ENCODE measurements around the gene OCA2. TPM values are rescaled to one million over a fixed set of nuclear protein-coding genes. Genes with fewer than 3 reads are reported as not detected.

Gene OCA2
- total RNA-seq, 1 donor from 2014 or later, result 2.8 TPM

- Mint-ChIP-seq H3K36me3 (peaks cover 3% of the 10 kb centered on the region), H3K4me3 (peak overlapping the region; percentile 65), H3K27me3 (peaks cover 77% of the 10 kb centered on the region), H3K9me3 (no peaks in the 10 kb centered on the region), H3K27ac (no peak overlapping the region), H3K4me1 (ENCODE audit: unreplicated experiment) (peaks cover 18% of the 10 kb centered on the region)
- TF ChIP-seq, protein P1, sequence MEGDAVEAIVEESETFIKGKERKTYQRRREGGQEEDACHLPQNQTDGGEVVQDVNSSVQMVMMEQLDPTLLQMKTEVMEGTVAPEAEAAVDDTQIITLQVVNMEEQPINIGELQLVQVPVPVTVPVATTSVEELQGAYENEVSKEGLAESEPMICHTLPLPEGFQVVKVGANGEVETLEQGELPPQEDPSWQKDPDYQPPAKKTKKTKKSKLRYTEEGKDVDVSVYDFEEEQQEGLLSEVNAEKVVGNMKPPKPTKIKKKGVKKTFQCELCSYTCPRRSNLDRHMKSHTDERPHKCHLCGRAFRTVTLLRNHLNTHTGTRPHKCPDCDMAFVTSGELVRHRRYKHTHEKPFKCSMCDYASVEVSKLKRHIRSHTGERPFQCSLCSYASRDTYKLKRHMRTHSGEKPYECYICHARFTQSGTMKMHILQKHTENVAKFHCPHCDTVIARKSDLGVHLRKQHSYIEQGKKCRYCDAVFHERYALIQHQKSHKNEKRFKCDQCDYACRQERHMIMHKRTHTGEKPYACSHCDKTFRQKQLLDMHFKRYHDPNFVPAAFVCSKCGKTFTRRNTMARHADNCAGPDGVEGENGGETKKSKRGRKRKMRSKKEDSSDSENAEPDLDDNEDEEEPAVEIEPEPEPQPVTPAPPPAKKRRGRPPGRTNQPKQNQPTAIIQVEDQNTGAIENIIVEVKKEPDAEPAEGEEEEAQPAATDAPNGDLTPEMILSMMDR (conservative IDR thresholded peaks at IDR 0.05), result no peak
- no peak for DNase-seq (ENCODE audit: extremely low spot score, unreplicated experiment)
Measured at GRCh38 chr15:28100516-28101195, 1.5 kb upstream of the OCA2 start.

- no peak for DNase-seq (ENCODE audit: extremely low spot score, unreplicated experiment)
- peaks cover 18% of the 10 kb centered on the region for H3K4me1 Mint-ChIP-seq (ENCODE audit: unreplicated experiment)
- no peaks in the 10 kb centered on the region for H3K9me3 Mint-ChIP-seq
- TF ChIP-seq, protein P1 (conservative IDR thresholded peaks at IDR 0.05), result no peak
- H3K27me3 Mint-ChIP-seq, result peaks cover 79% of the 10 kb centered on the region
- H3K27ac Mint-ChIP-seq, result no peak overlapping the region
- H3K36me3 Mint-ChIP-seq, result peaks cover 3% of the 10 kb centered on the region
- H3K4me3 Mint-ChIP-seq, result peak overlapping the region; percentile 65
Measured at GRCh38 chr15:28099555-28100140, 533 bp upstream of the OCA2 start.

- Mint-ChIP-seq H3K36me3 (peaks cover 3% of the 10 kb centered on the region), H3K9me3 (no peaks in the 10 kb centered on the region), H3K27ac (peak overlapping the region; percentile 56), H3K4me3 (peak overlapping the region; percentile 84), H3K4me1 (ENCODE audit: unreplicated experiment) (peaks cover 18% of the 10 kb centered on the region), H3K27me3 (peaks cover 79% of the 10 kb centered on the region)
- no peak for DNase-seq (ENCODE audit: extremely low spot score, unreplicated experiment)
- TF ChIP-seq, protein P1 (conservative IDR thresholded peaks at IDR 0.05), result no peak
Measured at GRCh38 chr15:28098360-28098765, 752 bp downstream of the OCA2 start.

- Mint-ChIP-seq H3K36me3 (peaks cover 3% of the 10 kb centered on the region), H3K9me3 (no peaks in the 10 kb centered on the region), H3K27ac (peak overlapping the region; percentile 56), H3K4me3 (peak overlapping the region; percentile 84), H3K4me1 (ENCODE audit: unreplicated experiment) (peaks cover 18% of the 10 kb centered on the region), H3K27me3 (peaks cover 79% of the 10 kb centered on the region)
- TF ChIP-seq, protein P1 (conservative IDR thresholded peaks at IDR 0.05), result no peak
- DNase-seq (ENCODE audit: extremely low spot score, unreplicated experiment), result no peak
Measured at GRCh38 chr15:28097656-28098359, 1.3 kb downstream of the OCA2 start.

GRCh38 chr15:28096670-28097431 lies 2.3 kb downstream of the OCA2 start:
- no peak for DNase-seq (ENCODE audit: extremely low spot score, unreplicated experiment)
- Mint-ChIP-seq H3K9me3 (no peaks in the 10 kb centered on the region), H3K36me3 (peaks cover 3% of the 10 kb centered on the region), H3K4me1 (ENCODE audit: unreplicated experiment) (peaks cover 18% of the 10 kb centered on the region), H3K27ac (no peak overlapping the region), H3K27me3 (peaks cover 75% of the 10 kb centered on the region), H3K4me3 (peak overlapping the region; percentile 91)
- TF ChIP-seq, protein P1 (conservative IDR thresholded peaks at IDR 0.05), result no peak

Measured in type B pancreatic cell (in vitro differentiated cells).